CD4-positive, alpha-beta T cell treated with Interleukin-17A for 4 hours (primary cell): ENCODE data around the gene ACRBP.
"Not testable (repeated sequence)": the region's sequence is repeated elsewhere in the genome, so short reads cannot be mapped to it uniquely, and the experiment has no call there.

Experiments used
- DNase-seq: peaks from one replicate; pipeline ENCODE4 v3.0.0-alpha.2; 2020; ENCODE audit warnings: mixed read lengths

Gene ACRBP

DNA sequence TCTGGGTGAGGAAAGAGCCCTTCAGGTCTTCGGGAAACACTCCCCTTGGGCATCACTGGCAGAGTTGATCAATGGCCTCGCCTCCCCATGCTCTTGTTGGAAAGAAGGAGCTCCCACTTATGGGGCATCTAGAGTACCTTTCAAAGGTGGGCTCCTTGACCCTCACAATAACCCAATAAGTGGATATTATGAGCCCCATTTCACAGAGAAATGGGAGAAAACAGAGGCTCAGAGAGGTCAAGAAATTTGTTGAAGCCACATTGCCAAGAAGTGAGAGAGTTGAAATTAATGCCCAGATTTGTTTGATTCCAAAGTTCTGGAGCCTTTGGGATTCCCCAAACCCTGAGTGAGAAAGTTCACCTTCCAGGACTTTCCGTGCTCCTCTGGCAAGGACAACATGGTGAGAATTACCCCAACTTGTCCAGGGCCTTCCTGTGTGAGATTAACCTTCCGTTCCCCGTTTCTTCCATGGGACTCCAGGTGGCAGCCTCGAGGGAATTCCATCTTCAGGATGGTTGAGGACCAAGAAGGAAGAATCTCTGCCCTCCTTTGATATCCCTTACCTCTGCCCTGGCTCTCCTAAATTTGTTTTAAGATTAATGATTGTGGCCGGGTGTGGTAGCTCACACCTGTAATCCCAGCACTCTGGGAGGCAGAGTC is 32.6 kb downstream of the ACRBP start:
- no peak for DNase-seq

DNA sequence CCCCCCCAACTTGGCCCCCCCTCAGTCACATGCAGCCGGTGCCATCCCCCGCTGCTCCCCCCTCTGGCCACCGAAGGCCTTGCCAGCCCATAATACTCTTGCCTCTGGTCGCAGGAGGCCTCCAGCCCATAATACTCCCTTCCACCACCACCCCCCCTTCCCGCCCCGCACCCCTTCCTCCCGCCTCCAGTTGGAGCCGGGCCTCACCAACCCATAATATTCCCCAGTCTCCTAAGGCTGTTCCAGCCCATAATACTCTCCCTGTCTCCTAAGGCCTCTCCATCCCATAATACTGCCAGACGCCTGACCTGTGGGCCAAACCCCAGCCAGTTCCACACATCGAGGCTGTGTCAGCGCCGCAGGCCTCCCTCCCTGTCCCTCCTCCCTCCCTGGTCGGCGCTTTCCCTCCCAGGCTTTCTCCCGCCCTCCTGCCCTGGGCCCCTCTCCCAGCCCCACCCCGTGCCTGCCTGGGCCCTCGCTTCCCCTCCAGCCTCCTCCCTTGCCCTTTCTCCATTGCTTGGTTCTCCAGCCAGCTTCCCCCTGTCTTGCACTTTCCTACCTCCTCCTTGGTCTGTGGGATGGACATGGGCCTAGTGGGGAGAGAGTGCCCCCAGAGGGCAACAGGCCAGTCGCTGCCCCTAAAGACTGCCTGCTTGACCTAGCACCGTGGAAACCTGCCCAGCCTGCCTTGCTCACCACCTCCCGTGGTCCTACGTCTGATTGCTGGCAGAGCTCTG is 33.3 kb downstream of the ACRBP start:
- DNase-seq: peak; percentile 51

DNA sequence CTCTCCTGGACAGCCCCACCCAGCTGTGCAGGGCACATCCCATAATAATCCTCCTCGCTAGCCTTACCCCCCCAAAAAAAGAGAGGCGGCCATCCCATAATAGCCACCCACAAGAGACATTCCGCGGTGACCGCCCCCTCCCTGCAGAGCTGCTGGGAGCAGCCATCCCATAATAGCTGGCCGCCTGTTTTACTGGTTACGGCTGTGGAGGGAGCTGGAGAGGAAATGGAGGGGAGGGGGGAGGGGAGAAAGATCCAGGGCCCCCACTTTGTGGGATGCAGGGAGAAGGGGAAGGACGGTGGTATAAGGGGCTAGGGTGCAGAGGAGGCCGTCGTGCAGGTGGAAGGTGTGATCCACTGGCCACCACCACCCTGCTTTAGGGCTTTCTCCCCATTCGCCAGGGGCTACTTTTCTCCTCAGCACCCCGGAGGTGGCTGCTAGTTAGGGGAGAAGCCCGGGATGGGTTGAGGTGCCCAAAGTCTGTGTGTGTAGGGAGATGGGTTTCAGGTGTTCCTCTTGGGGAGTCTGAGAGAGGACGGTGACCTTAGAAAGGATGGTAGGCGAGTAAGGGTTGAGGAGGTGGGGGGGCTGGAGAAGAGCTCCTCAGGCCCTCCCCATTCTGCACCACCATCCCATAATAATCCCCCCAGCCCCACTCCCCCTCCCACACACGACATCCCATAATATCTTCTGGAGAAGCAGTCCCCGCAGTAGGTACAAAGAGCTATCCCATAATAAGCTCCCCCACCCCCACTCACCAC is 34.0 kb downstream of the ACRBP start:
- peak; percentile 40 for DNase-seq

DNA sequence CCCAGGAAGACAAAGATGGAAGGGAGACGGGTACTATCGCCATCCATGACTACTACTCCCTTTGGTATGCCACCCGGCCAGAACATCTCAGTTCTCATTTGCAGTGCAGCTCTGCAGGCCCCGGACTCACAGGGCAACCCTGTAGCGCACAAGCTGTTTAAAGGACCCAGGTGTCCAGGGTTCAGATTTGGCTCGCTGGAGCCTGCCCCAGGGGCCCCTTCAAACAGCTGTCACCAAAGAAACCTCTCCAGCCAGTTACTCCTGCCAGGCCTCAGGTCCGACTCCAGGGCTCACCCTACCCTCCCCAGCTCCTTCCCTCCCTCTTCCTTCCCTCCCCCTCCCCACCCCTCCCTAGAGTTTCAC is 34.6 kb downstream of the ACRBP start:
- no peak for DNase-seq

DNA sequence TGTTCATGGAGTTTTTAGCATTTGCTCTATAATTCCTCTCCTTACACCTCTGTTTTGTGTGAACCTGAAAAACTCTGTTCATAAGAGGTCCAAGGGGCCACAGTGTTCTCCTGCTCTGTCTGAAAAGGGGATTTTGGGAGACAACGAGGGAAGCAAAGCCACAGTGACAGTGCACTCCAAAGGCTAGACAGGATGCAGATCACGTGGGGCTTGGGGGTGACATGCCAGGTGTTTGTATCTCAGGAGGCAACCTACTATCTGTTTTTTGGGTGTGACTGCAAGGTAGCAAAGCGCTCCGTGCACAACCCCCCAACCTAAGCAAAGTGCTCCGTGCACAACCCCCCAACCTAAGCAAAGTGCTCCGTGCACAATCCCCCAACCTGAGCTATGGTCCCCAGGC is 35.0 kb downstream of the ACRBP start:
- peak; percentile 70 for DNase-seq

DNA sequence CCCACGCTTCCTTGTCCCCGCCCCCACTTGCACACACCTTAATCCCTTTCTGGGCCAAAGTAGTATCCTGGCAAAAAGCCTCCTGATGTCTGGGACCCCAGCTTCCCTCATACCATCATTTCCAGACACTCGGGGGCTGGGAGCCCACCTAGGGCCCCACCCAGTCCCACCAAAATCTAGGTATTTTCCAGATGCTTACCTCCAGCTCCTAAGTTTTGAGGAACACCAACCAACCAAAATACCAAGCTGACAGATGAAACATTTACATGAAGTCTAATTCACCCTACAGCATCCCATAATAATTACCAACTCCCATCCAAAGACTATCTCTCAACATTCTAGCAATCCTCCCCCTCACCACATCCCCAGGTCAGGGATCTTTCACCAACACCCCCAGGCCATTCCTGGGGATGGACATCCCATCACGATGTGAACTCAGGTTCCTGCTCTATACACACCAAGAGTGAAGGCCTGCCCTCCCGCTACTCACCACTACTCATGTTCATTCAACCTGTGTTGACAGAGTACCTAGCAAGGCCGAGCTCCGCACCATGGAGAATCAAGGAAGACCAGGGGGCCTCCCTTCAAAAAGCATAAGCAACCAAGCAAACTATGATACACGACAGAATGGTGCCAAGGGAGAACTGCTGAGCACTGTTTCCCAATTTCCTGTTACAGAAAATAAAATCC is 38.5 kb downstream of the ACRBP start:
- peak; percentile 37 for DNase-seq

DNA sequence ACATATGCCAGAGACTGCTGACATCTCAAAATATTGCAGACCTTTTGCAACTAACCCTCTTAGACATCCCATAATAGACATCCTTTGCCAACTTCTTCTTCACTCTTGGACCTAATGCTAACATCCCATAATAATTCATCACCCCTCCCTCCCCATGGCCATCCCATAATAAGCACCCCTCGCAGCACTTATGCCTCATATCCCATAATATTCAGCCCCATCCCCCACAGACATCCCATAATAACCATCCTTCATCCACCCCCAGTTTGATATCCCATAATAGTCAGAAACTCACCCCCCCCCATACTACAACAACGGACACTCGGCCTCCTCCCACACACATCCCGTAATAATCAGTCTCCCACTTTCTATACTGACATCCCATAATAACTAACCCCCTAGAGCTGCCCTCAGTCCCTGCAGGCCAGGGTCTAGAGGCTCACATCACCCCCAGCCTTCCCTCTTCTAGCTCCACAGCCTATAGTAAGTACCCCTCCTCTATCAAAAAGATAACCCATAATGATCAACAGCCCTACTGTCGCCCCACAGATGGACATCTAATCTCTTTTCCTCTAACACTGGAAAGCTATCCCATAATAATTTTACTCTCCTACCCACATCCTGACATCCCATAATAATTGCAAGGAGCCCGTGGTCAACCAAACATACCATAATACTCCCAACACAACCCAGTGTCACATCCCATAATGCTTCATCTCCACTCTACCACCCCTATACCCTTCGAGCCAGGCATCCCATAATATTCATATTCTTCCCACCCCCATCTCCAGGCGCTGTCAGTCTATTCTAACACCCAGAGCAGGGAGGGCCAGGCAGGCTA is 39.3 kb downstream of the ACRBP start:
- peak; percentile 61 for DNase-seq

DNA sequence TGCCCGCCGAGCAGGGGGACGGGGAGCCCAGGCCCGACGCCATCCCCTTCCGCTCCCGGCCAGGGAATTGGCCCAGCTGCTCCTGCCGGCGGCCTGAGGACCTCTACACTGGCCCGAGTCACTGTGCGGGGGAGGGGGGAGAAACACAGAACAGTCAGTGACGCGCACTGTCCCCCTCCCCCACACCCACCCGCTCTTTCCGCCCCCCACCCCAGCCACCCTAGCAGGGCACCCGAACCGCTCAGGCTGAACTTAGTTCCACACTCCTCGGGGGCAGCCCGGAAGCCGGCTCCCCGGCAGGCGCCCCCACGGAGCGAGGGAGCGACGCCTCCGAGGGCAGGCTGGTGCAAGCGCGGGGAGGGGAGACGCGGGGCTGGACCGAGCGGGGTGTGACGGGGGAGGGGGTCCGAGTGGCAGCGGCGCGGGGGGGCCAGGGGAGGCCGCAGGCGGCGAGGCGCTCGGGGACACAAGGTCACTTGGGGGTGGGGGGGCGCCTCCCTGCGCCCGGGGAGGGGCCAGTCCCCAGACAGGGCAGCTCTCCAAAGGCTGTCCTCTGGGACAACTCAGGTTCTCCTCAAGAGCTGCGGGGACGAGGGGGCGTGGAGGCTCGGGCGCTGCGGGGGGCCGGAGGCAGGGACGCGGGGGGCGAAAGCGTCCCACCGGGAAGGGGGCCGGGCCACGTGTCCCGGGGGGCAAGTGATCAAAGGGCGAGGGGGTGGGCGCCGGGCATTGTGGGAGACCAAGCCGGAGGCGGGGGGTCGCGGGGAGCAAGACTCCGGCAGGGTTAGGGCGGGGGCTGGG is 40.7 kb downstream of the ACRBP start:
- DNase-seq: peak; percentile 81

DNA sequence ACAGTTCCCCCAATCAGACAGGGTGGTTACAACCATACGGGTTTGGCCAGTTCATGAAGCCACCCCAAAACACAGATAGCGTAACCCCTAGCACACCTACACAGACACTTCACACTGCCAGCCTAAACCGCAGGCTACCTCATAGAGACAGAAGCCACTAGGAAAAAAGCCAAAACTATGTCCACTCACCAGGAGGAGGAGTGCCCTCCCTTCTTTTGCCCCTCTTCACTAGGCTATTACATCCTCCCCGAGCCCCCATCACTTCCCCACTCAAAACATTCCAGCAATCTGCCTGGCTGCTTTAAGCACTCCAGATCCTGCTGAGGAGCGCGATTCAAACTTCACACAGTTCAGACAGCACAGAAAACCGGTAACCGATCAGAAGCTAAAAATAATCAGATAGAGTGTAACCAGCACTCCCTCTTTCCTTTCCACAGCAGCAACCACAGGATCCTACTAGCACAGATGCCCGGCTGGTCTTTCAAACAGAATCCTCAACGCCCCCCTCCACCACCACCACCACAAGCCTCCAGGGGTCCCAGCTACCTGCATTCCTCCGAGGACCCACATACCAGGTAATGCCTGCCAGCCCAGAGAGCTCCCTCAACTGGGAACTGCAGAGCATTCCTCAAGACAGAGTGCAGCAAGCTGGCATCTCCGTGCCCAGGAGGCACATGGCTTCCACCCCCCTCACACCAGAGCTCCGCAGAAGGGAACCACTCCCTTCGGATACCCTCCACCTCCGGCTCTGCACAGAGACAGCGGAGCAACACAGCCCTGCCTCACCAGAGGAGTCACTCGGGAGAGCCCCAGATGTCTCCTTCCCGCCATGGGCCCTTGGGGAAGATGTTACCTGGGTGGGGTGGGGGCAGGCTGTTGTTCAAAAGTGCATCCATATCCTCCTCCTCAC is 41.6 kb downstream of the ACRBP start:
- DNase-seq: peak; percentile 57

DNA sequence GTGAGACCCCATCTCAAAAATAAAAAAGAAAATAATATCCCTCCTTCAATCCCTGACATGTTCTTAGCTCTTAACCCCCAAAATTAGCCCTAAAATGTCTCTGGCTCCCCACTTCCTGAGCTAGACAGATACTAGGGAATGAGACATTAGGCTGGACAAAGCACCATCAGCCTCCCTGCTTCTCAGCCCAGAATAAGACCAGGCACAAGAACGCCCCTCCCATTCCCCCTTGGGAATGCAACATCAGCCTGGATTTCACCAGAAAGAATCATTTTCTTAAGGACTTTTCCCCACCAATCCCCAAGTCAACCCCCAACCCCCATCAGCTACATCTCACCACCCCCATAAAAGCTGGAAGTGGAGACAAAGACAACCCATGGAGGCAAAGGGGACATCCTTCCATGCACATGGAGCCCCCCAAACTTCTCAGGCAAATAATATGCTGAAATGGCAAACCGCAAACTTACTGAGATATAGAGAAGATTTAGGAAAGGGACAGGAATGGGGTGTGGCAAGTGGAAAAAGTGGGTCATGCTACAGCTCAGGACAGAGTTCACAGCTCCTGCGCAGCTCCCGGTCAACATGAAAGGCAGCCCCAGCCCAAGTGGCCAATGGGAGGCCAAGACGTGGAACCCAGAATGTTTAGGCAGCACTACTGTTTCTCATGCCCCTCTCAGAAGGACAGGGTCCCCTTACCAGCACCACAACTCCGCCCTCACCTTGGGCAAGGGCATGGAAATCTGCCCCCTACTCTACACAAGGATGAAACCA is 42.8 kb downstream of the ACRBP start:
- DNase-seq: no peak

DNA sequence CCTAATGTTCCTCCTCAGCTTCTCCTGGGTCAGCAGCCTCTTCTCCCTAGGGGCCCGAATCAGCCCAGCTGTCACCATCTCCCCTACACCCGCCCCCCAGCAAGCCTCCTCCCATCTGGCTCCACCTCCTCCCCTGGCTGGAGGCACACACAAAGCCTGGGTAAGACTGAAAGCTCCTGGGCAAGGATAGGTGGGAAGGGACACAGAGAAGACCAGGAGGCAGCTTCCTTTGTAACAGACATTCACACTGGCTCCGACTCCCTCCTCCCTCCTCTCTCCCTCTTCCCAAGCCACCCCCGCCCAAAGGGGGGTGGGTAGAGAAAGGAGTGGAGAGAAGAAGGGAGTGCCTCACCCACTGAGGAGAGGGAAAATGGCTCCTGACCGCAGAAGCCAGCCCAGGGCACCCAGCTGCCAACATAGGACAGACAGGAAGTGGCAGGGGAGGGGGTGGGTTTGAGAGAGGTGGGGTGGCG is 44.1 kb downstream of the ACRBP start:
- peak; percentile 68 for DNase-seq

DNA sequence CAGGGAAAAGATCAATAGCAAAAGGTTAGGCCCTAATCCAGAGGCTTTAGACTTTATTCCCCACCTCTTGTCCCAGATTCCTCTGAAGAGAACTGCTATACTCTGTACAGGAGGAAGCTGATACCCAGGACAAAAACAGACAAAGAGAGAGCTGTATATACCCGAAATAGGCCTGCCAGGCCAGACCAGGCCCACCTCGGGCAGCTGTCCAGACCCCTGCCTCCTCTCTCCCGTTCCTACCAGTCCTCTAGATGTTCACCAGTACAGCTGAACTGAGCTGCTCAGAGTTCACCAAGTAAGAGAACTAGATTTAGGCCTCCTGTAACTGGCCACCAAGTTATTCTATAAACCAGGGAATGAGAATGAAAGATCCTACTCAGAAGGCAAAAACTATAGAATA is 44.7 kb downstream of the ACRBP start:
- no peak for DNase-seq

DNA sequence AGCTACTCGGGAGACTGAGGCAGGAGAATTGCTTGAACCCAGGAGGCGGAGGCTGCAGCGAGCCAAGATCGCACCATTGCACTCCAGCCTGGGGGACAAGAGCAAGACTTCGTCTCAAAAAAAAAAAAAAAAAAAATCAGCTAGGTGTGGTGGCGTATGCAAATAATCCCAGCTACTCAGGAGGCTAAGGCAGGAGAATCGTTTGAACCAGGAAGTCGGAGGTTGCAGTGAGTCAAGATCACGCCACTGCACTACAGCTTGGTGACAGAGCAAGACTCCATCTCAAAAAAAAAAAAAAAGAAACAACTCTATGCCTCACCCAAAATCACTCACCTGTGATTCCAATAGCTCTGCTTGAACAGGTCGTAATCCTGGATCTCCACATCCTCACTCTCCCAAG is 51.6 kb downstream of the ACRBP start:
- not testable (repeated sequence) for DNase-seq

DNA sequence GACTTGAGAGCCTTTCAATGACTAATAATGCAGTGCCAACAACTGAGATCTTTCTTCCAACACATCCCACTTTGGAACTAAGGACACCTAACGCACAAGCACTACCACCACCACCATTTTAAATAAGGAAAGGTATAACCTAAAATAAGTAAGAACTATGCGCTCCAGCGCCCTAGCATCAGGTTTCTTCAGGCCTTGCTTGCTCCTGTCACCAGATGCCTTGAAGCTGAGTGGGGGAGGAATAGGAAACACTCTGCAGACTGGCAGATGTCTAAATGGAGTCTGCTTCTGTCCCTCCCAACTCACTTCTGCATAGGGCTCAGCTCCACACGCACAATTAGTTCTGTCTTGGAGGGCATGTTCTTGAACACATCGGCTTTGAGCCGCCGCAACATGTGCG is 55.1 kb downstream of the ACRBP start:
- no peak for DNase-seq
